Panc1 (cell line): Measurements from ENCODE around the gene MYO3B. TPM values are rescaled to one million over a fixed set of nuclear protein-coding genes. Genes with fewer than 3 reads are reported as not detected.

ENCODE experiments used
- ATAC-seq: fragments of 200-7000 bp; cut with Tn5 transposase; 2 replicates; pipeline ENCODE4 v1.9.1; 2020; ENCODE audit warnings: mild to moderate bottlenecking, moderate library complexity
- BruUV-seq: library from RNA; stranded (reverse); fragments of 400-500 nt; replicated peaks from 2 replicates; lab custom pipeline; 2021; lab: Mats Ljungman, UMichigan
- CTCF ChIA-PET: fragments of 300-600 bp; sonication (Branson Sonifier 250); formaldehyde crosslinking; loops from one replicate; lab custom pipeline; 2022; ENCODE audit warnings: antibody characterized with exemption; lab: Charles Lee
- POLR2A ChIA-PET: fragments of 300-600 bp; sonication (Branson Sonifier 250); formaldehyde crosslinking; loops from one replicate; lab custom pipeline; 2022; ENCODE audit warnings: antibody characterized with exemption; lab: Charles Lee
- DNase-seq: peaks from one replicate; pipeline ENCODE4 v3.0.0-alpha.2; 2010; ENCODE audit warnings: low read depth, low spot score
- H3K27ac ChIP-seq: 2 replicates; pipeline ENCODE4 v1.5.1; 2011; ENCODE audit warnings: mild to moderate bottlenecking, low read length, inconsistent platforms
- H3K27me3 ChIP-seq: fragments of 200-500 bp; sonication (Bioruptor generic); 2 replicates; pipeline ENCODE4 v1.6.0; 2014; ENCODE audit warnings: low read length, inconsistent platforms; ENCODE audit not compliant: control insufficient read depth, insufficient read depth
- H3K36me3 ChIP-seq: fragments of 200-500 bp; sonication (Bioruptor generic); 2 replicates; pipeline ENCODE4 v1.5.1; 2014; ENCODE audit warnings: inconsistent platforms, mild to moderate bottlenecking, low read length, moderate library complexity; ENCODE audit not compliant: control insufficient read depth, insufficient read depth
- H3K4me1 ChIP-seq: 2 replicates; pipeline ENCODE4 v1.5.1; 2011; ENCODE audit warnings: inconsistent platforms, mild to moderate bottlenecking, low read length, moderate library complexity; ENCODE audit not compliant: control insufficient read depth, insufficient read depth
- H3K4me3 ChIP-seq, 2 experiments: 2 replicates each; pipeline ENCODE4 v1.5.1; 2011 to 2012; ENCODE audit warnings: low read depth in 2 of 2, low read length in 2 of 2, mild to moderate bottlenecking in 2 of 2, inconsistent platforms in 1 of 2, moderate library complexity in 1 of 2
- H3K9me3 ChIP-seq: fragments of 200-500 bp; sonication (Bioruptor generic); 2 replicates; pipeline ENCODE4 v1.5.1; 2014; ENCODE audit warnings: low read depth, mild to moderate bottlenecking, inconsistent platforms, low read length, moderate library complexity; ENCODE audit not compliant: control insufficient read depth, insufficient read depth
- CTCF ChIP-seq: fragments of 450-650 bp; IDR thresholded peaks from 2 replicates; pipeline ENCODE4 v1.5.1; 2017; ENCODE audit warnings: mild to moderate bottlenecking
- POLR2AphosphoS5 ChIP-seq: IDR thresholded peaks from 2 replicates; pipeline ENCODE4 v1.6.1; 2012; ENCODE audit warnings: mild to moderate bottlenecking, low read depth, low read length, moderate library complexity
- REST ChIP-seq, 2 experiments: IDR thresholded peaks; 2 replicates each; pipeline ENCODE4 v1.6.1; 2011 to 2012; ENCODE audit warnings: low read depth in 2 of 2, control low read depth in 1 of 2, low read length in 1 of 2, mild to moderate bottlenecking in 1 of 2, moderate library complexity in 1 of 2; ENCODE audit not compliant: insufficient read depth in 1 of 2
- SIN3A ChIP-seq: IDR thresholded peaks from 2 replicates; pipeline ENCODE4 v1.6.1; 2012; ENCODE audit warnings: low read depth, mild to moderate bottlenecking, low read length, moderate library complexity, borderline replicate concordance; ENCODE audit not compliant: insufficient read depth
- in situ Hi-C: cut with HindIII; loops from 2 replicates; pipeline ENCODE4 v1.10.0; 2016; ENCODE audit warnings: low sequenced_read_pairs, low pct_unique_long_range_greater_than_20kb
- intact Hi-C: fragments of 100-400 bp; cut with micrococcal nuclease; formaldehyde crosslinking; loops from one replicate; pipeline ENCODE4 v1.10.0; 2022; ENCODE audit not compliant: unreplicated experiment
- total RNA-seq: library from RNA; stranded (reverse); gene quantifications from one replicate; pipeline ENCODE4 v1.2.1, GENCODE V29; 2021; ENCODE audit not compliant: unreplicated experiment

The MYO3B gene
- total RNA-seq, 1 experiment from 2014 or later = 0.05 TPM

DNA sequence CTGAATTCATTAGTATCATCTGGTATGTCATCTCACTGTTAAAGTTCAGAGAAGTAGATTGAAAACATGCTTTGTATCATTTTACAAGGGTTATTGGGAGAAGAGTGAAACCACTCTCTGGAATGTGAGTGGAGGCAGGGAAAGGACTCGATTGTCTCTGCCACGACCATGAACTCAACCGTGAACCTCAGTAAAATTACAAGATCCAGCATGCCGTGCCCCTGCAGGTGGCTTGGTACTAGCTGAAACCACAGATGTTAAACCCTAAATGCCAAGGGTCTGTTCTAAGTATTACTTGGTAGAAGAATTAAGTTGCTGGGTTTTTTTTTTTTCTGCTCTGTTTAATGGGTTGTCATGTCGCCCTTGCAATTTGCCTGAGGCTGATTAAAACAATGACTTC, 197.2 kb downstream of the MYO3B start:
- intact Hi-C loops (no loop called here), in situ Hi-C loops (no loop called here)
- DNase-seq (no peak), ATAC-seq (no peak)
- no peak for TF ChIP-seq REST (IDR thresholded peaks at IDR 0.05; ENCODE audit: insufficient read depth in 1 of 2, low read depth in 2 of 2, low read length in 1 of 2)
- no peak for TF ChIP-seq SIN3A
- TF ChIP-seq POLR2AphosphoS5 = no peak
- TF ChIP-seq CTCF = no peak
- BruUV-seq = no TSS peak
- CTCF ChIA-PET = no interaction called here
- H3K4me3 ChIP-seq = no peak overlapping the region
- peaks cover 2% of the 10 kb centered on the region; the same call in 1 of the 2 replicates for H3K27me3 ChIP-seq
- POLR2A ChIA-PET = no interaction called here
- H3K9me3 ChIP-seq = no peaks in the 10 kb centered on the region
- H3K4me1 ChIP-seq = peaks cover 3% of the 10 kb centered on the region; the same call in 1 of the 2 replicates
- H3K36me3 ChIP-seq = no peaks in the 10 kb centered on the region
- no peak overlapping the region for H3K27ac ChIP-seq

DNA sequence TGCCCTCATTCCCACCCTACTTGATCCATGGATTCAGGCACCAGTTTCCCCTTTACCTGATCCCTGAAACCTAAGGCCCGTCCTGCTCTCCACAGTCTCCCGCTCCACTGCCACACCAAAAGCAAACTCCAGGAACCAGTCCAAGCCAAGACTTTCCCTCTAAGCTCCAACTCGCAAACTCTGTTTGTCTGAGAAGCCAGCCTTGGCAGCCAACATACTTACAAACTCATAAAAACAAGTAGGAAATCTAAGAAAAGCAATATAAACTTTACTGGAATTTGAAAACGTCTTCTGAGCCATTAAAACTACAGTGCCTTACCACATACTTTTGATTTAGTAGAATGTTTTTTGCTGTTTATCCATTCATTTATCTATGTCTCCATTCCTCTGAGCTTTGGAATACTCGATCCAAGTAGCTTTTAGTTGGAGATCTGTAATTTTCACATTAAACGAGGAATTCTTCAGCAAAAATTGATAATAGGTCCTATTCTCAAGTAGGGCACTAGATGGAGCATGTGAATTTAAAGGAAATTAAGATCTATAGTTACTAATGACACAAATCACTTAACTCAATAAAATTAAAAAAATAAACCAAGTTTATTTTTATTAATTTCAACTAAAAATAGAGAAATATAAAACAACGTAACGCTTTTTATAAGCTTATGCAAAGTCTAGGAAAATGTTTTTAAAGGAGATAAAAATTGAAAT, 199.7 kb downstream of the MYO3B start:
- CTCF ChIA-PET = interaction anchor here (0.6 to 1.3 kb wide), 3 partner anchors 435 to 474 kb away, joined by 3 read pairs; no protein-coding TSS in a partner anchor
- H3K27ac ChIP-seq = no peak overlapping the region
- peaks cover 3% of the 10 kb centered on the region; the same call in 1 of the 2 replicates for H3K4me1 ChIP-seq
- TF ChIP-seq CTCF (peak; percentile 46; the same call in 1 of the 2 replicates), POLR2AphosphoS5 (no peak), REST (IDR thresholded peaks at IDR 0.05; ENCODE audit: insufficient read depth in 1 of 2, low read depth in 2 of 2, low read length in 1 of 2) (no peak)
- peaks cover 2% of the 10 kb centered on the region; the same call in 1 of the 2 replicates for H3K27me3 ChIP-seq
- ATAC-seq = no peak
- BruUV-seq = no TSS peak
- no peaks in the 10 kb centered on the region for H3K9me3 ChIP-seq
- intact Hi-C loops (no loop called here), in situ Hi-C loops (no loop called here)
- POLR2A ChIA-PET = no interaction called here
- no peak for DNase-seq
- no peak overlapping the region for H3K4me3 ChIP-seq
- H3K36me3 ChIP-seq = no peaks in the 10 kb centered on the region
